SIG-M5 (cell line): ENCODE measurements around the gene TECTA.
"Not testable (repeated sequence)": the region's sequence is repeated elsewhere in the genome, so short reads cannot be mapped to it uniquely, and the experiment has no call there.

Experiments used
- DNase-seq: peaks from one replicate; lab custom pipeline; 2025; lab: John Stamatoyannopoulos, UW

TECTA gene

GRCh38 chr11:121231576-121232278 is 130.7 kb downstream of the TECTA start:
- DNase-seq: no peak

- no peak for DNase-seq
These were observed 134.0 kb downstream of the TECTA start for GRCh38 chr11:121235057-121235456.

GRCh38 chr11:121236115-121237001 is 135.3 kb downstream of the TECTA start:
- DNase-seq: no peak

- DNase-seq: not testable (repeated sequence)
These were observed 136.2 kb downstream of the TECTA start for GRCh38 chr11:121237247-121237646.

- no peak for DNase-seq
These were observed 136.9 kb downstream of the TECTA start for GRCh38 chr11:121237686-121238658.

GRCh38 chr11:121238956-121239355 is 137.9 kb downstream of the TECTA start:
- no peak for DNase-seq

GRCh38 chr11:121240001-121240400 is 139.0 kb downstream of the TECTA start:
- not testable (repeated sequence) for DNase-seq

GRCh38 chr11:121240650-121241303 is 139.7 kb downstream of the TECTA start:
- DNase-seq: no peak
